HepG2 (cell line): ENCODE results near the gene PIP5KL1. TPM values are rescaled to one million over a fixed set of nuclear protein-coding genes. Genes with fewer than 3 reads are reported as not detected.
A peak's percentile ranks its signal among the peaks of the same experiment; 100 is the strongest.

ENCODE experiments used
- ATAC-seq: fragments of 200-7000 bp; cut with Tn5 transposase; 3 replicates; pipeline ENCODE4 v1.9.1; 2020; ENCODE audit warnings: mild to moderate bottlenecking, moderate library complexity
- BruUV-seq: library from RNA; stranded (reverse); fragments of 400-500 nt; replicated peaks from 2 replicates; lab custom pipeline; 2021; lab: Mats Ljungman, UMichigan
- CTCF ChIA-PET: fragments of 300-600 bp; formaldehyde crosslinking; extraction: SDS; loops from one replicate; lab custom pipeline; 2021; ENCODE audit warnings: low total read pairs, inconsistent platforms, low intra/inter-chr PET ratio; lab: Yijun Ruan, JAX
- POLR2A ChIA-PET: fragments of 350-600 bp; sonication (Branson Sonifier 250); formaldehyde crosslinking; loops from one replicate; lab custom pipeline; 2020; ENCODE audit warnings: antibody characterized with exemption, inconsistent platforms; lab: Yijun Ruan, JAX
- DNase-seq: peaks from one replicate; pipeline ENCODE4 v3.0.0-alpha.2; 2015; ENCODE audit warnings: low spot score
- FAIRE-seq: peaks from 3 replicates; lab custom pipeline; 2011; peaks lifted over from hg19 to GRCh38; lab: Jason Lieb, UNC
- H2AFZ ChIP-seq: one replicate; pipeline ENCODE4 v1.6.1; 2011; ENCODE audit warnings: low read length, inconsistent platforms
- H3K27ac ChIP-seq: fragments of 300-600 bp; 3 replicates; pipeline ENCODE4 v1.8.0; 2011; ENCODE audit warnings: mixed run types, mild to moderate bottlenecking, mixed read lengths, low read length, inconsistent platforms; ENCODE audit not compliant: insufficient read depth; ENCODE audit errors: extremely low read length
- H3K27me3 ChIP-seq, 2 experiments: fragments of 200-600 bp in 1 of 2; 2 replicates in 1 of 2; 3 replicates in 1 of 2; pipeline versions ENCODE4 v1.6.0 to v1.8.0; 2011; ENCODE audit warnings: low read length in 2 of 2, mild to moderate bottlenecking in 2 of 2, moderate library complexity in 2 of 2, inconsistent platforms in 1 of 2; ENCODE audit not compliant: insufficient read depth in 2 of 2, control insufficient read depth in 1 of 2
- H3K36me3 ChIP-seq, 2 experiments: fragments of 200-600 bp in 1 of 2; replicated peaks in 1 of 2; 2 replicates in 1 of 2; 3 replicates in 1 of 2; pipeline versions ENCODE4 v1.5.1 to v1.8.0; 2011; ENCODE audit warnings: low read length in 2 of 2, inconsistent platforms in 1 of 2; ENCODE audit not compliant: insufficient read depth in 2 of 2, control insufficient read depth in 1 of 2
- H3K4me1 ChIP-seq: 2 replicates; pipeline ENCODE4 v1.5.1; 2012; ENCODE audit warnings: low read length, inconsistent platforms; ENCODE audit not compliant: insufficient read depth
- H3K4me2 ChIP-seq: 2 replicates; pipeline ENCODE4 v1.6.0; 2011; ENCODE audit warnings: low read depth, low read length, inconsistent platforms
- H3K4me3 ChIP-seq, 3 experiments: fragments of 200-600 bp in 1 of 3; sonication (generic), shearing (Covaris generic) in 1 of 3; replicated peaks in 1 of 3; 2 replicates each; pipeline ENCODE4 v1.5.1; 2011 to 2016; ENCODE audit warnings: low read length in 3 of 3, inconsistent platforms in 2 of 3, low read depth in 2 of 3, mild to moderate bottlenecking in 2 of 3, control low read depth in 1 of 3, mixed read lengths in 1 of 3; ENCODE audit not compliant: insufficient read depth in 1 of 3
- H3K79me2 ChIP-seq: one replicate; pipeline ENCODE4 v1.6.1; 2011; ENCODE audit warnings: low read length, inconsistent platforms; ENCODE audit not compliant: insufficient read depth
- H3K9ac ChIP-seq: 2 replicates; pipeline ENCODE4 v1.6.0; 2011; ENCODE audit warnings: mild to moderate bottlenecking, low read depth, low read length, inconsistent platforms; ENCODE audit not compliant: insufficient read depth
- H3K9me3 ChIP-seq: 2 replicates; pipeline ENCODE4 v1.5.1; 2012; ENCODE audit warnings: mild to moderate bottlenecking, low read length
- H4K20me1 ChIP-seq: 2 replicates; pipeline ENCODE4 v1.6.0; 2011; ENCODE audit warnings: inconsistent platforms, mild to moderate bottlenecking, low read length, moderate library complexity; ENCODE audit not compliant: insufficient read depth
- POLR2A ChIP-seq, 2 experiments: IDR thresholded peaks; 2 replicates each; pipeline ENCODE4 v1.6.1; 2011; ENCODE audit warnings: low read depth in 2 of 2, low read length in 2 of 2, mild to moderate bottlenecking in 1 of 2, moderate library complexity in 1 of 2; ENCODE audit not compliant: insufficient read depth in 1 of 2
- RFX5 ChIP-seq: IDR thresholded peaks from 2 replicates; pipeline ENCODE4 v1.6.1; 2011; ENCODE audit warnings: low read depth, low read length, improper control_type of control experiment
- ZNF253 ChIP-seq: sonication (generic); formaldehyde crosslinking; IDR thresholded peaks from 2 replicates; pipeline ENCODE4 v1.8.0; 2022; ENCODE audit warnings: mild to moderate bottlenecking, missing genetic modification reagents, borderline replicate concordance
- WGBS: methylation state at CpG from one replicate; pipeline ENCODE4 v1.1.6; 2017; ENCODE audit warnings: low lambda C conversion rate; 5-methylcytosine and 5-hydroxymethylcytosine counted together
- in situ Hi-C: cut with HindIII; loops from 2 replicates; pipeline ENCODE4 v1.10.0; 2017; ENCODE audit warnings: low pct_unique_long_range_greater_than_20kb; ENCODE audit not compliant: extremely low pct_ligation_motif_present
- intact Hi-C: fragments of 100-400 bp; cut with micrococcal nuclease; formaldehyde crosslinking; loops from one replicate; pipeline ENCODE4 v1.10.0; 2022; ENCODE audit not compliant: unreplicated experiment
- polyA plus RNA-seq, 8 experiments: library from polyadenylated mRNA; depleted of rRNA in 3 of 8; stranded (reverse) in 7 of 8; unstranded in 1 of 8; fragments of >200 nt; fragmentation: Illumina TruSeq in 4 of 8; extraction: Trizol in 4 of 8; gene quantifications; 2 replicates each; pipeline versions ENCODE4 v1.2.1 to v1.2.3, GENCODE V29; 2011 to 2016; ENCODE audit warnings: low read depth in 4 of 8, missing spikeins in 1 of 8, mixed read lengths in 1 of 8; ENCODE audit not compliant: insufficient read depth in 1 of 8
- total RNA-seq, 5 experiments: library from RNA; depleted of rRNA; stranded (reverse); fragments of >200 nt; fragmentation: Illumina TruSeq; extraction: Trizol; gene quantifications; 2 replicates each; pipeline ENCODE4 v1.2.3, GENCODE V29; 2016; ENCODE audit warnings: low read depth in 1 of 5
- TF ChIP-seq, protein P1 (sequence below): IDR thresholded peaks from 2 replicates; pipeline ENCODE4 v1.6.1; 2016; ENCODE audit warnings: missing biosample characterization, missing genetic modification reagents, low read depth
- TF ChIP-seq, protein P2 (sequence below), 2 experiments: sonication (generic) in 1 of 2; formaldehyde crosslinking in 1 of 2; IDR thresholded peaks; 2 replicates each; pipeline versions ENCODE4 v1.4.0 to v1.6.1; 2018 to 2020; ENCODE audit warnings: missing genetic modification reagents in 2 of 2, borderline replicate concordance in 1 of 2, low read depth in 1 of 2, mild to moderate bottlenecking in 1 of 2, missing biosample characterization in 1 of 2

PIP5KL1 gene
- total and polyA plus RNA-seq, 2 of the 13 experiments (the other 11 are each of a cell fraction or from before 2014, with no cell fraction given), result 0.20 to 0.49 TPM

DNA sequence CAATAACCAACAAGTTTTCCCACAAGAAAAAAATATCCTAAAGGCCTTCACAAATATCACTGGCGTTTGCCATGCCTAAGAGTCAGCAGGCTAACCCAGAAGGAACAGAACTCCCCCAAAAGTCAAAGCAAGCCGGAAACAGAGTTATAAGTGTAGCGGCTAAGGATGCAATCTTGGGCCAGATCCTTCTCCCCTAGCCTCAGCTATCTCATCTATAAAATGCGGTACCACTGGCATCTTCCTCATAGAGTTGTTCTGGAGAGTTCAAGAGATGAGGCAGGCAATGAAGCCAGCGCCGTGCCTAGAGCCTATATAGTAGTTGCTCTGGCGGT is 6.4 kb upstream of the PIP5KL1 start:
- POLR2A ChIA-PET, result interaction anchor here (0.5 to 1.4 kb wide), 2 partner anchors 13 to 98 kb away, joined by 3 read pairs; no protein-coding TSS in a partner anchor
- ATAC-seq, result no peak

DNA sequence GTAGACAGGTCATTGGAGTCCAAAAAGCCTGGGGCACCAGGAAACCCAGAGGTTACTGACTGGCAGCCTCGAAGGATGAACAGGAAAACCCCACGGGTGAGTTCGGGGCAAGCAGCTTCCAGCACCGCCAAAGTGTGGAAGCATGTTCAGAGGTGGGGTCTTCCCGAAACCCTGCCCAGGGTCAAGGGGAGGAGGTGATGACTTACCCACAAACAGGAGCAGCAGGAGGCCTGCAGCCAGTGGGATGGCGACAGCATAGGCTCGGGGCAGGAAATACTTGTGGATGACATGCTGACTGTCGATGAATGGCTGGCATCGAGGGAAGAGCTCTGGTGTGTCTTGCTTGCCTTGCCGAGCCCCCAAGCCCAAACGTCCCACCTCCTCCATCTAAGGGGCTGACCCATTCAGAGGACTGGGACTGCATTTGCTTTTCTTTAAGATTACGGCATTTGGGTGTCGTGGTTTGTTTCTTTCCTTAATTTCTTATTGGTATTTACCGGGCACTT is 5.8 kb upstream of the PIP5KL1 start:
- FAIRE-seq (no peak), DNase-seq (no peak), ATAC-seq (no peak)
- BruUV-seq, result no TSS peak
- peaks cover 35% of the 10 kb centered on the region for H3K4me1 ChIP-seq
- peak overlapping the region; percentile 99 for H3K4me2 ChIP-seq
- in situ Hi-C loops (loop anchor here (5.0 kb wide), 1 partner anchor 101 kb away; no protein-coding TSS in a partner anchor), intact Hi-C loops (no loop called here)
- H4K20me1 ChIP-seq, result no peaks in the 10 kb centered on the region
- peak overlapping the region; percentile 84; the same call in 1 of the 2 replicates for H3K9ac ChIP-seq
- TF ChIP-seq POLR2A (IDR thresholded peaks at IDR 0.05; ENCODE audit: insufficient read depth in 1 of 2, low read depth in 2 of 2, low read length in 2 of 2), result peak in 1 of 2 experiments; percentile 36; a peak in 1 of 4 replicates
- TF ChIP-seq RFX5, result no peak
- TF ChIP-seq, protein P1, sequence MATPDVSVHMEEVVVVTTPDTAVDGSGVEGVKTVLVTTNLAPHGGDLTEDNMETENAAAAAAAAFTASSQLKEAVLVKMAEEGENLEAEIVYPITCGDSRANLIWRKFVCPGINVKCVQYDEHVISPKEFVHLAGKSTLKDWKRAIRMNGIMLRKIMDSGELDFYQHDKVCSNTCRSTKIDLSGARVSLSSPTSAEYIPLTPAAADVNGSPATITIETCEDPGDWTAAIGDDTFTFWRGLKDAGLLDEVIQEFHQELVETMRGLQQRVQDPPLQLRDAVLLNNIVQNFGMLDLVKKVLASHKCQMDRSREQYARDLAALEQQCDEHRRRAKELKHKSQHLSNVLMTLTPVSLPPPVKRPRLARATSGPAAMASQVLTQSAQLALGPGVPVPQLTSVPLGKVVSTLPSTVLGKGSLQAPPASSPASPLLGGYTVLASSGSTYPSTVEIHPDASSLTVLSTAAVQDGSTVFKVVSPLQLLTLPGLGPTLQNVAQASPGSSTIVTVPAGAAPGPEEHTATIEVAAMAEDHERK (CRISPR knock-in tag), result no peak
- POLR2A ChIA-PET, result interaction anchor here (1.4 kb wide), 1 partner anchor 99 kb away, joined by 3 read pairs; no protein-coding TSS in a partner anchor
- H3K36me3 ChIP-seq, result peaks cover 0 to 2% of the 10 kb centered on the region in 2 experiments; a peak in 2 of 5 replicates
- no peaks in the 10 kb centered on the region for H3K9me3 ChIP-seq
- peak overlapping the region; percentile 86 to 96 (median 89) for H3K4me3 ChIP-seq
- H2AFZ ChIP-seq, result no peak overlapping the region
- 77% methylated on average over 12 of the region's 14 CpGs for WGBS
- CTCF ChIA-PET, result no interaction called here
- H3K27me3 ChIP-seq, result no peaks in the 10 kb centered on the region; a peak in 1 of 5 replicates
- H3K79me2 ChIP-seq, result peaks cover 22% of the 10 kb centered on the region
- H3K27ac ChIP-seq, result no peak overlapping the region

More for the DNA sequence above, 6.4 kb upstream of the PIP5KL1 start:
- DNase-seq (no peak), FAIRE-seq (no peak)
- no TSS peak for BruUV-seq
- TF ChIP-seq, protein P2, sequence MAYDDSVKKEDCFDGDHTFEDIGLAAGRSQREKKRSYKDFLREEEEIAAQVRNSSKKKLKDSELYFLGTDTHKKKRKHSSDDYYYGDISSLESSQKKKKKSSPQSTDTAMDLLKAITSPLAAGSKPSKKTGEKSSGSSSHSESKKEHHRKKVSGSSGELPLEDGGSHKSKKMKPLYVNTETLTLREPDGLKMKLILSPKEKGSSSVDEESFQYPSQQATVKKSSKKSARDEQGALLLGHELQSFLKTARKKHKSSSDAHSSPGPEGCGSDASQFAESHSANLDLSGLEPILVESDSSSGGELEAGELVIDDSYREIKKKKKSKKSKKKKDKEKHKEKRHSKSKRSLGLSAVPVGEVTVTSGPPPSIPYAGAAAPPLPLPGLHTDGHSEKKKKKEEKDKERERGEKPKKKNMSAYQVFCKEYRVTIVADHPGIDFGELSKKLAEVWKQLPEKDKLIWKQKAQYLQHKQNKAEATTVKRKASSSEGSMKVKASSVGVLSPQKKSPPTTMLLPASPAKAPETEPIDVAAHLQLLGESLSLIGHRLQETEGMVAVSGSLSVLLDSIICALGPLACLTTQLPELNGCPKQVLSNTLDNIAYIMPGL (CRISPR knock-in tag; IDR thresholded peaks at IDR 0.05; ENCODE audit: borderline replicate concordance in 1 of 2, low read depth in 1 of 2), result no peak
- 0 out of 2 replicates have a peak, but pooled peaks have one; percentile 3 for TF ChIP-seq ZNF253 (CRISPR knock-in tag)
- Histone ChIP-seq H2AFZ (no peak overlapping the region), H3K4me1 (peaks cover 32% of the 10 kb centered on the region), H3K27me3 (no peaks in the 10 kb centered on the region; a peak in 1 of 5 replicates), H3K36me3 (peaks cover 0 to 6% of the 10 kb centered on the region in 2 experiments; a peak in 3 of 5 replicates), H3K9ac (peak overlapping the region; percentile 84), H3K4me3 (peak overlapping the region; percentile 86 to 96 (median 89)), H3K79me2 (peaks cover 22% of the 10 kb centered on the region), H3K27ac (peak overlapping the region; percentile 50), H3K9me3 (no peaks in the 10 kb centered on the region), H4K20me1 (0 out of 2 replicates have a peak, but pooled peaks cover 1% of the 10 kb centered on the region), H3K4me2 (peak overlapping the region; percentile 99)
- WGBS, result 0% methylated on average over 7 of the region's 7 CpGs
- in situ Hi-C loops, result loop anchor here (5.0 kb wide), 1 partner anchor 100 kb away; no protein-coding TSS in a partner anchor
- CTCF ChIA-PET, result no interaction called here
- intact Hi-C loops, result no loop called here
